Chondrocyte (in vitro differentiated cells): ENCODE measurements around the gene CCDC86. TPM values are rescaled to one million over a fixed set of nuclear protein-coding genes. Genes with fewer than 3 reads are reported as not detected.
"Not testable (repeated sequence)": the region's sequence is repeated elsewhere in the genome, so short reads cannot be mapped to it uniquely, and the experiment has no call there.

ENCODE experiments used
- DNase-seq: peaks from one replicate; pipeline ENCODE4 v3.0.0; 2021; ENCODE audit warnings: mixed read lengths, low spot score
- H3K27ac Mint-ChIP-seq: one replicate; pipeline ENCODE4 v1.8.0; 2021; ENCODE audit warnings: mild to moderate bottlenecking, moderate library complexity, mixed read lengths; ENCODE audit not compliant: unreplicated experiment
- H3K27me3 Mint-ChIP-seq: 2 replicates; pipeline ENCODE4 v1.8.0; 2021; ENCODE audit warnings: low read depth, mixed read lengths
- H3K36me3 Mint-ChIP-seq: 2 replicates; pipeline ENCODE4 v1.8.0; 2021; ENCODE audit warnings: low read depth, mixed read lengths
- H3K4me1 Mint-ChIP-seq: 2 replicates; pipeline ENCODE4 v1.8.0; 2021; ENCODE audit warnings: low read depth, mild to moderate bottlenecking, mixed read lengths
- H3K4me3 Mint-ChIP-seq: one replicate; pipeline ENCODE4 v1.8.0; 2021; ENCODE audit warnings: mild to moderate bottlenecking, moderate library complexity, mixed read lengths; ENCODE audit not compliant: unreplicated experiment
- H3K9me3 Mint-ChIP-seq: 2 replicates; pipeline ENCODE4 v1.8.0; 2021; ENCODE audit warnings: low read depth, mixed read lengths
- CTCF ChIP-seq: fragments of 200-600 bp; sonication (generic); IDR thresholded peaks from 2 replicates; pipeline ENCODE4 v1.5.0; 2021; ENCODE audit warnings: antibody characterized with exemption, mild to moderate bottlenecking, moderate library complexity
- total RNA-seq: library from RNA; stranded (reverse); gene quantifications from 3 replicates; pipeline ENCODE4 v1.2.1, GENCODE V29; 2021

Gene CCDC86
- total RNA-seq, 1 donor from 2014 or later: 18.6 TPM

DNA sequence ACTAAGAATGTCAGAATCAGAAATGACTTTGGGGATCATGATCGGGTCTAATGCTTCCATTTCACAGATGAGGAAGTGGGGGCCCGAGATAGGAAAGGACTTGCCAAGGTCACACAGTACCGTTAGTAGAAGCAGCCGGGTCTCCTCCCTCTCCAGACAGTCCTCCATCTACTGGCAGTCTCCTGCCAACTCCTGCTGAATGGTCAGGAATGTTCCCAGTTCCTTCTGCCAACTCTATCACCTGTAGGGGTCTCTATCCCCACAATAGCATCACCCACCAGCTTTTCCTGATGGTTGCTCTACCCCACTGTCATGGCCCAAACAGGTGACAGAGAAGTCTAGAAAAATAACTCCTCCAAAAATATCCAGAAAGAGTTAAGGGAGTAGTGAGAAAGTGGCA is 23.9 kb upstream of the CCDC86 start:
- Mint-ChIP-seq H3K27ac (no peak overlapping the region), H3K9me3 (peaks cover 7% of the 10 kb centered on the region), H3K4me1 (no peaks in the 10 kb centered on the region), H3K36me3 (no peaks in the 10 kb centered on the region), H3K27me3 (peaks cover 18% of the 10 kb centered on the region), H3K4me3 (no peak overlapping the region)
- TF ChIP-seq CTCF: no peak
- no peak for DNase-seq

DNA sequence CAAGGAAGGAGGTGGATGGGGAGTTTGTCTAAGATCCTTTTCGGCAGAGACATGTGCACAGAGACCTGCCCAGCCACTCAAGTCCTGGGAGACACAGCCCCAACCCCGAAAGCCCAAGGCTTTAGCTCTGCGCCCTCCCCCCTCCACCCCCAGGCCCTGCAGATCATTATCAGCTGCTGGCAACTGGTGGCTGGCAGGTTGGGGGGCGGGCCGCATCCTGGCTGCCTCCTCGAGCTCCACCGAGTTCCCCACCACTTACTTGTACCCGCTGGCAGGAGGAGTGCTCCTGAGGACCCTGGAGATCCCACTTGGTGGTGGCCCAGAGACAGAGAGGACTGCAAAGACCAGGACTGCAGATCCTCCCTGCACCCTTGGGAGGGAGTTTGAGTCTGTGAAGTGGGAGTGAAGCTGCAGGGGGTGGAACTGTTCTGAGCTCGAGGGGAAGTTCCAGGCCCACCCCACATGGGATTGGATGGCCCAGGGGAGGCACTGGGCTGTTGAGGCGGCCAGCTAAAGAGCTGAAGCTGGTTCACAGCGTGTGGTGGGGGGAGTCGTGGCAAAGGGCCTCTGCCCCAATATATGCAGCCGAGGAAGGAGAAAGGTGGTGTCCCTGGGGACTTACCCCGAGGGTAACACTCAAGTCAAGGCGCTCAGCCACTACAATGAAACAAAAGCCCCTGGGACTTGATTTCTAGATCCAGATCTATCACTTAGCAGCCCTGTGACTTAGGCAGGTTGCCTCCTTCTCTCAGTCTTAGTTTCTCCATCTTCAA is 19.9 kb upstream of the CCDC86 start:
- no peak for DNase-seq
- Mint-ChIP-seq H3K4me1 (no peaks in the 10 kb centered on the region), H3K4me3 (no peak overlapping the region), H3K36me3 (no peaks in the 10 kb centered on the region), H3K27me3 (peaks cover 11% of the 10 kb centered on the region), H3K27ac (no peak overlapping the region), H3K9me3 (peaks cover 3% of the 10 kb centered on the region)
- no peak for TF ChIP-seq CTCF

- H3K27ac Mint-ChIP-seq, H3K4me1 Mint-ChIP-seq, H3K36me3 Mint-ChIP-seq, DNase-seq, H3K4me3 Mint-ChIP-seq, H3K9me3 Mint-ChIP-seq: not testable (repeated sequence)
- peaks cover 20% of the 10 kb centered on the region for H3K27me3 Mint-ChIP-seq
Observed at GRCh38 chr11:60823745-60824306, 18.1 kb upstream of the CCDC86 start.

GRCh38 chr11:60825118-60825517 is 16.8 kb upstream of the CCDC86 start:
- Mint-ChIP-seq H3K9me3 (no peaks in the 10 kb centered on the region), H3K27ac (no peak overlapping the region), H3K27me3 (peaks cover 21% of the 10 kb centered on the region), H3K4me3 (no peak overlapping the region), H3K36me3 (no peaks in the 10 kb centered on the region), H3K4me1 (no peaks in the 10 kb centered on the region)
- DNase-seq: no peak
- TF ChIP-seq CTCF: no peak

DNA sequence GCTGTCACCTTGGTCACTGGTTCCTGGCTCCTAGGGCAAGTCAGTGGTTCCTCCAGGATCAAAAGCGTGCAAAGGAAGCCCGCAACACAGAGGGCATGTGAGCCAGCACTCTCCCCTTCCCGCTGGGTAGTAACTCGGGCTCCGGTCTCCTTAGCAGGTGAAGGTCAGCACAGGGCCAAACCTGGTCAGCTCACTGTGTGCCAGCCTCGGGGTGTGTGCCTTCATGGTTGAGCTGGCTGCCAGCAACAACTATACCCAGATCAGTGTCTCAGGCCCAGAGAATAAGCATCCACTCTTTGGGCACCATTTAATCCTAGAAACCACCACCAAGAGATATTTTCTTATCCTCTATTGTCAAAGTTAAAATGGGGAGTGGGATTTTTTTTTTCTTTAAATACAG is 16.1 kb upstream of the CCDC86 start:
- Mint-ChIP-seq H3K27me3 (peaks cover 21% of the 10 kb centered on the region), H3K9me3 (no peaks in the 10 kb centered on the region), H3K36me3 (no peaks in the 10 kb centered on the region), H3K4me1 (peaks cover under 1% of the 10 kb centered on the region), H3K27ac (no peak overlapping the region), H3K4me3 (no peak overlapping the region)
- TF ChIP-seq CTCF: no peak
- DNase-seq: peak; percentile 77
